Coronary artery (tissue), 2 donors: ENCODE measurements around the gene CEP41.

Experiments used
- DNase-seq: peaks from one replicate; pipeline ENCODE4 v3.0.0-alpha.2; 2017; ENCODE audit warnings: low spot score
- H3K27ac ChIP-seq, 2 donors: fragments of 200-600 bp; sonication (generic); one replicate each; pipeline ENCODE4 v1.5.1; 2016 to 2019
- H3K4me3 ChIP-seq: fragments of 200-600 bp; sonication (generic); 2 replicates; pipeline ENCODE4 v1.5.1; 2016; ENCODE audit warnings: mild to moderate bottlenecking, moderate library complexity
- CTCF ChIP-seq: fragments of 200-600 bp; sonication (generic); IDR thresholded peaks from one replicate; pipeline ENCODE4 v1.5.1; 2019; ENCODE audit warnings: antibody characterized with exemption

The CEP41 gene

GRCh38 chr7:130441408-130441869 lies 623 bp upstream of the CEP41 start:
- DNase-seq = no peak
- no peak for TF ChIP-seq CTCF
- H3K4me3 ChIP-seq = peak overlapping the region; percentile 73
- H3K27ac ChIP-seq = peak overlapping the region; percentile 51 to 78

GRCh38 chr7:130436253-130436652 lies 4.6 kb downstream of the CEP41 start:
- H3K4me3 ChIP-seq = no peak overlapping the region
- H3K27ac ChIP-seq = no peak overlapping the region
- TF ChIP-seq CTCF = no peak
- no peak for DNase-seq

- Histone ChIP-seq H3K27ac (no peak overlapping the region), H3K4me3 (no peak overlapping the region)
- no peak for TF ChIP-seq CTCF
- DNase-seq = no peak
These were observed 5.4 kb downstream of the CEP41 start for GRCh38 chr7:130435311-130435854.

- no peak overlapping the region for H3K4me3 ChIP-seq
- no peak for TF ChIP-seq CTCF
- H3K27ac ChIP-seq = no peak overlapping the region
- no peak for DNase-seq
These were observed 7.5 kb downstream of the CEP41 start for GRCh38 chr7:130433301-130433700.

GRCh38 chr7:130432886-130433285 lies 7.9 kb downstream of the CEP41 start:
- no peak overlapping the region for H3K4me3 ChIP-seq
- TF ChIP-seq CTCF = no peak
- no peak for DNase-seq
- H3K27ac ChIP-seq = no peak overlapping the region

- Histone ChIP-seq H3K4me3 (peak overlapping the region; percentile 31), H3K27ac (no peak overlapping the region)
- DNase-seq = no peak
- no peak for TF ChIP-seq CTCF
These were observed 9.8 kb downstream of the CEP41 start for GRCh38 chr7:130430841-130431666.

GRCh38 chr7:130430115-130430514 lies 10.7 kb downstream of the CEP41 start:
- DNase-seq = no peak
- TF ChIP-seq CTCF = no peak
- no peak overlapping the region for H3K27ac ChIP-seq
- H3K4me3 ChIP-seq = peak overlapping the region; percentile 31
